ENCODE data around the gene SLC5A10. TPM values are rescaled to one million over a fixed set of nuclear protein-coding genes. Genes with fewer than 3 reads are reported as not detected.
A peak's percentile ranks its signal among the peaks of the same experiment; 100 is the strongest.
"Not testable (repeated sequence)": the region's sequence is repeated elsewhere in the genome, so short reads cannot be mapped to it uniquely, and the experiment has no call there.

Gene SLC5A10
- polyA plus RNA-seq, 3 donors: 0.18 to 0.54 (median 0.42) TPM

GRCh38 chr17:18946536-18946935, 5.4 kb upstream of the SLC5A10 start:
- DNase-seq (ENCODE audit: low read depth in 3 of 3, low spot score in 2 of 3): no peak

GRCh38 chr17:18947866-18948265, 4.1 kb upstream of the SLC5A10 start:
- no peak for DNase-seq (ENCODE audit: low read depth in 3 of 3, low spot score in 2 of 3)

GRCh38 chr17:18948476-18949006, 3.4 kb upstream of the SLC5A10 start:
- DNase-seq (ENCODE audit: low read depth in 3 of 3, low spot score in 2 of 3): no peak

- no peak for DNase-seq (ENCODE audit: low read depth in 3 of 3, low spot score in 2 of 3)
Measured at GRCh38 chr17:18949566-18949965, 2.4 kb upstream of the SLC5A10 start.

GRCh38 chr17:18950346-18950745, 1.6 kb upstream of the SLC5A10 start:
- no peak for DNase-seq (ENCODE audit: low read depth in 3 of 3, low spot score in 2 of 3)

GRCh38 chr17:18950944-18951905, 740 bp upstream of the SLC5A10 start:
- DNase-seq (ENCODE audit: low read depth in 3 of 3, low spot score in 2 of 3): peak in 2 of 3 donors; percentile 32

GRCh38 chr17:18953231-18953728, 1.3 kb downstream of the SLC5A10 start:
- no peak for DNase-seq (ENCODE audit: low read depth in 3 of 3, low spot score in 2 of 3)

GRCh38 chr17:18954321-18954720, 2.4 kb downstream of the SLC5A10 start:
- no peak for DNase-seq (ENCODE audit: low read depth in 3 of 3, low spot score in 2 of 3)

- no peak for DNase-seq (ENCODE audit: low read depth in 3 of 3, low spot score in 2 of 3)
Measured at GRCh38 chr17:18955009-18955408, 3.0 kb downstream of the SLC5A10 start.

- not testable (repeated sequence) for DNase-seq (ENCODE audit: low read depth in 3 of 3, low spot score in 2 of 3)
Measured at GRCh38 chr17:18956021-18956420, 4.1 kb downstream of the SLC5A10 start.

- DNase-seq (ENCODE audit: low read depth in 3 of 3, low spot score in 2 of 3): no peak
Measured at GRCh38 chr17:18956581-18956980, 4.6 kb downstream of the SLC5A10 start.

- DNase-seq (ENCODE audit: low read depth in 3 of 3, low spot score in 2 of 3): no peak
Measured at GRCh38 chr17:18957831-18958230, 5.9 kb downstream of the SLC5A10 start.

GRCh38 chr17:18958611-18959010, 6.6 kb downstream of the SLC5A10 start:
- DNase-seq (ENCODE audit: low read depth in 3 of 3, low spot score in 2 of 3): no peak

GRCh38 chr17:18959071-18959844, 7.3 kb downstream of the SLC5A10 start:
- no peak for DNase-seq (ENCODE audit: low read depth in 3 of 3, low spot score in 2 of 3)

- DNase-seq (ENCODE audit: low read depth in 3 of 3, low spot score in 2 of 3): no peak
Measured at GRCh38 chr17:18959845-18960240, 7.9 kb downstream of the SLC5A10 start.

GRCh38 chr17:18960241-18960665, 8.3 kb downstream of the SLC5A10 start:
- DNase-seq (ENCODE audit: low read depth in 3 of 3, low spot score in 2 of 3): no peak

- no peak for DNase-seq (ENCODE audit: low read depth in 3 of 3, low spot score in 2 of 3)
Measured at GRCh38 chr17:18960803-18961511, 9.0 kb downstream of the SLC5A10 start.

GRCh38 chr17:18961634-18962493, 9.9 kb downstream of the SLC5A10 start:
- no peak for DNase-seq (ENCODE audit: low read depth in 3 of 3, low spot score in 2 of 3)

- no peak for DNase-seq (ENCODE audit: low read depth in 3 of 3, low spot score in 2 of 3)
Measured at GRCh38 chr17:18962494-18962815, 10.5 kb downstream of the SLC5A10 start.

All from right renal cortex interstitium (tissue), 3 donors.